PC-3 (cell line): ENCODE results near the gene UGT1A9.

Source experiments
- EZH2 ChIP-seq: fragments of 300-600 bp; sonication (generic); IDR thresholded peaks from one replicate; pipeline ENCODE4 v1.6.1; 2017; ENCODE audit warnings: antibody characterized with exemption, mild to moderate bottlenecking, low read length; ENCODE audit not compliant: unreplicated experiment
- EZH2phosphoT487 ChIP-seq: fragments of 300-600 bp; sonication (generic); IDR thresholded peaks from 2 replicates; pipeline ENCODE4 v1.6.1; 2018; ENCODE audit warnings: mild to moderate bottlenecking, antibody characterized with exemption, low read length, borderline replicate concordance
- TF ChIP-seq, protein P1 (sequence below): fragments of 300-600 bp; sonication (generic); conservative IDR thresholded peaks from 2 replicates; pipeline ENCODE4 v1.5.1; 2017; ENCODE audit warnings: antibody characterized with exemption, low read depth, mild to moderate bottlenecking, low read length

DNA sequence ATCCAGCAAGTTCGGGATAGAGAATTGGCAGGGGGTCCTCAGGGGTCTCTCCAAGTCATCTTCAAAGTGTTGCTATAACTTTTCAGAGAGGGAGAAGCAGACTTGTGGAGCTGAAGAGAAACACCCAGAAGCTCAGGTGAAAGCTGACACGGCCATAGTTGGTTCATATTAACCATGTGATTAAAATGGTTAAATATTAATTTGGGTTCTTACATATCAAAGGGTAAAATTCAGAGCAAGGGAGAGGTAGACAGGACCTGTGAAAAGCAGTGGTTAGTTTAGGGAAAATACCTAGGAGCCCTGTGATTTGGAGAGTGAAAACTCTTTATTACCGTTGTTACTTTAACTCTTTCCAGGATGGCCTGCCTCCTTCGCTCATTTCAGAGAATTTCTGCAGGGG lies 20.9 kb downstream of the UGT1A9 start, which contains the start of gene UGT1A6:
- TF ChIP-seq EZH2 = no peak
- TF ChIP-seq, protein P1, sequence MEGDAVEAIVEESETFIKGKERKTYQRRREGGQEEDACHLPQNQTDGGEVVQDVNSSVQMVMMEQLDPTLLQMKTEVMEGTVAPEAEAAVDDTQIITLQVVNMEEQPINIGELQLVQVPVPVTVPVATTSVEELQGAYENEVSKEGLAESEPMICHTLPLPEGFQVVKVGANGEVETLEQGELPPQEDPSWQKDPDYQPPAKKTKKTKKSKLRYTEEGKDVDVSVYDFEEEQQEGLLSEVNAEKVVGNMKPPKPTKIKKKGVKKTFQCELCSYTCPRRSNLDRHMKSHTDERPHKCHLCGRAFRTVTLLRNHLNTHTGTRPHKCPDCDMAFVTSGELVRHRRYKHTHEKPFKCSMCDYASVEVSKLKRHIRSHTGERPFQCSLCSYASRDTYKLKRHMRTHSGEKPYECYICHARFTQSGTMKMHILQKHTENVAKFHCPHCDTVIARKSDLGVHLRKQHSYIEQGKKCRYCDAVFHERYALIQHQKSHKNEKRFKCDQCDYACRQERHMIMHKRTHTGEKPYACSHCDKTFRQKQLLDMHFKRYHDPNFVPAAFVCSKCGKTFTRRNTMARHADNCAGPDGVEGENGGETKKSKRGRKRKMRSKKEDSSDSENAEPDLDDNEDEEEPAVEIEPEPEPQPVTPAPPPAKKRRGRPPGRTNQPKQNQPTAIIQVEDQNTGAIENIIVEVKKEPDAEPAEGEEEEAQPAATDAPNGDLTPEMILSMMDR = no peak
- no peak for TF ChIP-seq EZH2phosphoT487
